Kidney (tissue), 14 donors: ENCODE results near the gene EIF2S2. TPM values are rescaled to one million over a fixed set of nuclear protein-coding genes. Genes with fewer than 3 reads are reported as not detected.

Experiments used
- DNase-seq, 5 donors: peaks; one replicate each; pipeline ENCODE4 v3.0.0-alpha.2; 2013 to 2020
- FAIRE-seq: peaks from 2 replicates; lab custom pipeline; 2012; peaks lifted over from hg19 to GRCh38; lab: Jason Lieb, UNC
- H3K27ac ChIP-seq, 2 donors: one replicate each; pipeline ENCODE4 v1.7.0; 2013; ENCODE audit warnings: low read depth in 2 of 2, low read length in 2 of 2, inconsistent platforms in 1 of 2
- H3K27me3 ChIP-seq: one replicate; pipeline ENCODE4 v1.7.1; 2013; ENCODE audit warnings: low read length, inconsistent platforms; ENCODE audit not compliant: control insufficient read depth, insufficient read depth
- H3K36me3 ChIP-seq, 3 donors: one replicate each; pipeline versions ENCODE4 v1.7.0 to v1.7.1; 2013; ENCODE audit warnings: low read length in 3 of 3, control low read depth in 1 of 3, inconsistent platforms in 1 of 3; ENCODE audit not compliant: insufficient read depth in 3 of 3, control insufficient read depth in 2 of 3
- H3K4me1 ChIP-seq, 3 donors: one replicate each; pipeline versions ENCODE4 v1.7.0 to v1.7.1; 2013; ENCODE audit warnings: low read length in 3 of 3, inconsistent platforms in 1 of 3, low read depth in 1 of 3; ENCODE audit not compliant: control insufficient read depth in 2 of 3, insufficient read depth in 2 of 3
- H3K4me3 ChIP-seq, 3 donors: one replicate each; pipeline versions ENCODE4 v1.7.0 to v1.8.1; 2013; ENCODE audit warnings: low read length in 3 of 3, control low read depth in 1 of 3, inconsistent platforms in 1 of 3
- H3K9ac ChIP-seq, 3 donors: one replicate each; pipeline versions ENCODE4 v1.7.0 to v1.7.1; 2013; ENCODE audit warnings: low read length in 3 of 3, control low read depth in 1 of 3, inconsistent platforms in 1 of 3
- H3K9me3 ChIP-seq, 3 donors: one replicate each; pipeline versions ENCODE4 v1.7.0 to v1.7.1; 2013; ENCODE audit warnings: low read length in 3 of 3, control low read depth in 1 of 3, inconsistent platforms in 1 of 3; ENCODE audit not compliant: control insufficient read depth in 2 of 3, insufficient read depth in 1 of 3
- CTCF ChIP-seq: IDR thresholded peaks from 3 replicates; pipeline ENCODE4 v1.5.1; 2012; ENCODE audit warnings: mild to moderate bottlenecking, moderate library complexity, borderline replicate concordance; ENCODE audit not compliant: insufficient read depth; ENCODE audit errors: extremely low read depth
- intact Hi-C: fragments of 100-400 bp; cut with DNase I; formaldehyde crosslinking; loops from one replicate; pipeline ENCODE4 v1.11.1; 2022
- polyA plus RNA-seq: library from polyadenylated mRNA; stranded (reverse); fragments of 350-450 nt; fragmentation: Illumina TruSeq; extraction: RNeasy Lipid Tissue Mini Kit (QIAGEN cat#74804); gene quantifications from one replicate; pipeline ENCODE4 v1.2.3, GENCODE V29; 2014; ENCODE audit warnings: low read depth, low replicate concordance; ENCODE audit not compliant: insufficient read depth
- total RNA-seq: library from RNA; stranded (reverse); fragmentation: NEBNext Ultra II Directional; extraction: Animal tissue kit (Norgen Biotek cat#: 25700); gene quantifications from one replicate; pipeline ENCODE4 v1.2.1, GENCODE V29; 2021
- donor health status: control.
- donor health status: control.
- donor health status: control.
- donor health status: control.
- donor health status: control.
- donor health status: DM: yes; HTN: yes; CAD: no.
- donor health status: Normal renal cell carcinoma (clear cell type).

Gene EIF2S2
- total and polyA plus RNA-seq, 2 donors from 2014 or later: 51.2 to 60.3 TPM

DNA sequence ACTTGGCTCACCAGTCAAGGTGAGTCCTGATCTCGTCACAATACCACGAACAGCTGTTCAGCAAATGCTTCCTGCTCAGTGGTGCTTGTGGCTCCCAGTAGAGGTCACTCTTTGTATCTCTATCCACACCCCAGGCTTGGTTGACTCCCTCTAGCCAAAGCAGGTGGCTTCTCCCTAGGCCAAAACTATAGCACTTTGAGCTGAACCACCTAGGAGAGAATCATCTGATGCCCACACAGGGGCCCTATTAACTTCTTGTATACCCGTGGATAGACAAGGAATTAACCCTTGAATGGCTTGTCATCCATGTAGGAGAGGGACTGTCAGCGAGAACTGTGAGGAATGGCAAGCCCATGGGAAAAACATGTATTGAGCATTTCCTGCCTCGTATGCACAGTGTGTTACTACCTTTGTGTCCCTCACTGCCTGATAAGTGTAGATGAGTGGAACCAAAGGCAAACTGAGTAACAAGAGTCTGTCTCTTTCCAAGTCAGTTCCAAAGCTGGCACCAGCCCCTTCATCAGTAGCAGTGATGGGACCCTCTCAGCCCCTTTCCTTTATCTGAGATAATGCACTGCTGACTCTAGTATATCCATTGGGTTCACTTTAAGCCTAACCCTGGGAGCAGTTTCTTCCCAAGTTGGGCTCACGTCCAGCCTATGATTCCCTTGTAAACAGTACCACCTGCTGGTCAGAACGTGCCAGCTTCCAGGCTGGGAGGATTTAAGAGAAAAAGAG lies 42.5 kb downstream of the EIF2S2 start:
- H3K4me3 ChIP-seq: no peak overlapping the region
- peaks cover 2 to 16% (median 8%) of the 10 kb centered on the region in 3 donors for H3K4me1 ChIP-seq
- intact Hi-C loops: loop anchor here (10.0 kb wide), 1 partner anchor 205 kb away; no protein-coding TSS in a partner anchor
- FAIRE-seq: peak; percentile 76
- H3K9me3 ChIP-seq: no peaks in the 10 kb centered on the region
- no peak overlapping the region for H3K9ac ChIP-seq
- peak; percentile 93 for TF ChIP-seq CTCF
- H3K27me3 ChIP-seq: no peaks in the 10 kb centered on the region
- peaks cover 0 to 4% (median 2%) of the 10 kb centered on the region in 3 donors for H3K36me3 ChIP-seq
- H3K27ac ChIP-seq: no peak overlapping the region
- DNase-seq: peak in 4 of 5 donors; percentile 81 to 93 (median 87)

- no peak for FAIRE-seq
- intact Hi-C loops: no loop called here
- peaks cover 0 to 4% (median 0%) of the 10 kb centered on the region in 3 donors for H3K36me3 ChIP-seq
- no peak overlapping the region for H3K4me3 ChIP-seq
- no peak for DNase-seq
- no peak for TF ChIP-seq CTCF
- peaks cover 2 to 17% (median 8%) of the 10 kb centered on the region in 3 donors for H3K4me1 ChIP-seq
- no peak overlapping the region for H3K27ac ChIP-seq
- H3K9ac ChIP-seq: no peak overlapping the region
- no peaks in the 10 kb centered on the region for H3K9me3 ChIP-seq
- no peaks in the 10 kb centered on the region for H3K27me3 ChIP-seq
These were observed 44.0 kb downstream of the EIF2S2 start for GRCh38 chr20:34068001-34068400.

- Histone ChIP-seq H3K9me3 (no peaks in the 10 kb centered on the region), H3K4me3 (no peak overlapping the region), H3K4me1 (peaks cover 2 to 19% (median 8%) of the 10 kb centered on the region in 3 donors), H3K36me3 (no peaks in the 10 kb centered on the region), H3K9ac (no peak overlapping the region), H3K27ac (no peak overlapping the region), H3K27me3 (no peaks in the 10 kb centered on the region)
- DNase-seq (no peak), FAIRE-seq (no peak)
- intact Hi-C loops: no loop called here
- no peak for TF ChIP-seq CTCF
These were observed 45.5 kb downstream of the EIF2S2 start for GRCh38 chr20:34066476-34067090.
